NCI-H187 (cell line): ENCODE measurements around the gene ATP8A1.
"Not testable (repeated sequence)": the region's sequence is repeated elsewhere in the genome, so short reads cannot be mapped to it uniquely, and the experiment has no call there.

ENCODE experiments used
- DNase-seq, 2 experiments: peaks; one replicate each; lab custom pipeline; 2025; lab: John Stamatoyannopoulos, UW

The ATP8A1 gene

DNA sequence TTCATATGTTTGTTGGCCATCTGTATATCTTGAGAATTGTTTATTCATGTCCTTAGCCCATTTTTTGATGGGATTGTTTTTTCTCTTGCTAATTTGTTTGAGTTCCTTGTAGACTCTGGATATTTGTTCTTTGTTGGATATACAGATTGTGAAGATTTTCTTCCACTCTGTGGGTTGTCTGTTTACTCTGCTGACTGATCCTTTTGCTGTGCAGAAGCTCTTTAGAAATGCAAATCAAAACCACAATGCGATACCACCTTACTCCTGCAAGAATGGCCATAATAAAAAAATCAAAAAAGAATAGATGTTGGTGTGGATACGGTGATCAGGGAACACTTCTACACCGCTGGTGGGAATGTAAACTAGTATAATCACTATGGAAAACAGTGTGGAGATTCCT is 189.1 kb downstream of the ATP8A1 start:
- DNase-seq = not testable (repeated sequence)

GRCh38 chr4:42466273-42466844 is 190.5 kb downstream of the ATP8A1 start:
- no peak for DNase-seq

- DNase-seq = no peak
Measured at GRCh38 chr4:42464550-42465094, 192.3 kb downstream of the ATP8A1 start.

- DNase-seq = not testable (repeated sequence)
Measured at GRCh38 chr4:42461216-42461615, 195.7 kb downstream of the ATP8A1 start.

- no peak for DNase-seq
Measured at GRCh38 chr4:42460043-42460442, 196.9 kb downstream of the ATP8A1 start.

DNA sequence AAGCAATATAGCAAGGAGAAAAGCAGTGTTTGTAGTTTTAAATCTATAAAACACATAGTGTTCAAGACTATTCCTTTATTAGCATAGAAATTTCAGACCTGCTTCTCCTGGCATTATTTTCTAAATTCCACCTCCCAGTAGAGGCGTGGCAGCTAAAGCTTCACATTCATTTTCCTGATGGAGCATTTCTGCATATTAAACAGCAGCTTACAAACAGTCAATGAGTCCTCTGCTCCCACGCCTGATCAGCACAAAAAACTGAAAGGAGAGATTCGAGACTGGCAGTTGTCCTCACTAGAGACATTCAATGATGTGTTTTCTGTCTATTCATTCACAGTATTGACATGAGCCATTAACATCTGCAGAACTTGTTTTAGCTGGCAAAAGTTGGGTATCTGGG is 198.2 kb downstream of the ATP8A1 start:
- DNase-seq = no peak

GRCh38 chr4:42454755-42455420 is 202.0 kb downstream of the ATP8A1 start:
- DNase-seq = no peak

GRCh38 chr4:42453612-42454011 is 203.3 kb downstream of the ATP8A1 start:
- no peak for DNase-seq

DNA sequence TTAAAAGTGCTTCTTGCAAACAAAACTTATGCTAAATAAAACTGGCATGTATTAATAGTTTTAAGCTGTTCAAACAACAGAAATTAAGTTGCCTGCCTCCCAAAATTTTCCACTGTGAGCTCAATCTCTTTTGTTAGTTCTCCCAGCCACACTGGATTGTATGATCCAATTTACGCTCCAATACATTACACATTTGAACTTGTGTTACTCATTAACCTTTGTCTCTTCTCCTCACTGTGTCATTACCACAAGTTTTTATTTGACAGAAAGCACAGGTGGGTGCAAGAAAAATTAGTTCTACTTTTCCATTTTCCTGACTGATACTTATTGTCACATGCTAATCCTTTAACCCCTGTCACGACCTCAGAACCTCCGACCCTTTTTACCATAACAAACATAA is 204.1 kb downstream of the ATP8A1 start:
- no peak for DNase-seq

DNA sequence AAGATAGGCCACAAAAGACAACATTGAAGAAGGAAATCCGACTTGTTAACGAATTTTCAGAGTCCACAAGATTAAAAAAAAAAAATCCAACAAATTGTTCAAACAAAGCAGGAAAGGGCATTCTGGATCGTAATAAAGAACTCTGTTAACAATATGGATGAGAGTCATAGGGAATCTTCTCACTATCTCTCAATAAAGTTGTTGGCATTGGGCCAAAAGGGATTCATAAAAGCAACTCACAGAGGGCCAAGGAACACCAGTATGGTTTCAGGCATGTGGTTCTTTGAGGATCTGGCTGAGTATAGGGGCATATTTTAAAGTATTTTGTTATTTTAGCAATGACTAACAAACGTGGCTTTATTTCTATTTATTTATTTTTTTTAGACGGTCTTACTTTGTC is 210.1 kb downstream of the ATP8A1 start:
- no peak for DNase-seq

DNA sequence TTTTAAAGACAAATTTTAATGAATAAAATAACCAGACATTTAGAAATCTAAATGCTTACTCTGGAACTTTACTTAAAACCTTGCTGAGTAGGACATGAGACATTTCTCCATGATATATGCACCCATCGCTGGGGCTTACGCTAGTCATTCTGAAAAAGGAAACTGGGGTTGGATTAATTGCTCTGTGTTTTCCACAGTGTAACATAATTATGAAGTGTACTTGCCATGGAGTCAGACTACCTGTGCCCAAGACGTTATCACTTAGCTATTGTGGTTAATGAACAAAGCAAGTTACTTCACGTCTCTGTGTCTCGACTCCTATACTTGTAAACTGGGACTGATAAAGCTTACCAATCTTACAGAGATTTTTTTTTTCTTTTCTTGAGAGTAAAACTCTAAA is 211.9 kb downstream of the ATP8A1 start:
- DNase-seq = no peak

- no peak for DNase-seq
Measured at GRCh38 chr4:42442601-42443000, 214.3 kb downstream of the ATP8A1 start.

- DNase-seq = no peak
Measured at GRCh38 chr4:42440083-42440482, 216.8 kb downstream of the ATP8A1 start.

DNA sequence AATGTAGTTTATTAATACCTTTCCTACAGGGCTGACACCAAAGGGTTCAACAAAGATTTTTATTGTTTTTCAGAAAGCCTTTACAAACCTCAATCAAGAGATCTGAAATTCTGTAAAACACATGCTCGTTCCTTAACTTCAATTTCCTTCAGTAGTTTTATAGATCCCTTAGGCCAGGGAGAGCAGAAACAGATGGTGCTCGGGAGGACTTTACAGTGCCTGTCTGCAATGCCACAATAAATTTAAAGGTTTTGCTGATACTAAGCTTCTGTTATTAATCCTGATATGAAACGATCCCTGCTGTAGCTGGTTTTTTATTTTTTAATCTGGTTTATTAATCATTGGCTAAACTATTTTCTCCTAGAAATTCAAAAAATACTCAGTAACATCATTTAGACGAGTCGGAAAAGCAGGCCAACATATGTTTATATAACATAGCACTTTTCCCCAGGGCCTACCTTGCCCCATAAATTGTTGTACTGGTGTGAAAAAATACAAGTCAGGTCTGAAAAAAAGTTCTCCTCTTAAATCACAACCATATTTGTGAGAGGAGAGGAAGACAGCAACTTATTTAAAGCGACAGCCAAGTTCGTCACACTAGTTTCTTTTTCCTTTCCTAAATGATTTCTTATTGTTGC is 219.9 kb downstream of the ATP8A1 start:
- no peak for DNase-seq

GRCh38 chr4:42428036-42428435 is 228.9 kb downstream of the ATP8A1 start:
- DNase-seq = no peak

- no peak for DNase-seq
Measured at GRCh38 chr4:42425146-42426065, 231.5 kb downstream of the ATP8A1 start.

DNA sequence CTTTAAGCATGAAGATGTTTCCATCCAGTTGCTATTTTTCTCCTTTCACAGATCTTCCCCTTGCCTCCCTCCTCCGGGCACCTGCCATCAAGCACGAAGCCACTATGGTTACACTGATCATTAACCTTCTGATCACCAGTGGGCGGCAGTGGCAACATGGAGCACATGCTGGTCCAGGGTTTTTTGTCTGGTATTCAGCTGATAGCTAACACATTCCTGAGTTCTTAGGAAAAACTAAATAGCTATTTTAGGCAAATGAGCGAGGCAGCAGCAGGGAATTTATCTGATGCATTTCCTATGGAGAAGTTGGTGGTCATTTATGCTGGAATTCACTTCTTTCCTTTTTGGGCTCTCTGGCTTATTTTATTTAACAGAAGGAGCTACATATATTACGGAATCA is 236.8 kb downstream of the ATP8A1 start:
- DNase-seq = no peak

GRCh38 chr4:42417550-42417949 is 239.4 kb downstream of the ATP8A1 start:
- DNase-seq = no peak

DNA sequence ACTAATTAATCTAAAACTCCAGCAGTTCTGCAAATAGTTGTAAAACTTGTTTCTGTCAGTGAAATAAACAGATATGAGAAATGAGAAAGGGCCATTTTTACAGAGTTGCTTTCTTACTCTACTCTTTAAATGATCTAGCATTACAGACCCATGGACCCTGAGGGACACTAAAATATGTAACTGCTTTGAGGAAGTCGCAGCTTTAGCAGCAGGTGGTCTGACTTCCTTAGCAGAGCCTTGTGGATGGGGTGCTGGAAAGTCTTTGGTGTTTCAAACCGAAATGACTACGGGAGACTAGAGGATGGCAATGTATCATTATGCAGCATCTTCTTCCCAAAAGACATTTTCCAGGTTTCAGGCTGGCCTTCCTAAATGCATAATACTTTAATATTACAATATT is 240.9 kb downstream of the ATP8A1 start:
- DNase-seq = no peak

- DNase-seq = no peak
Measured at GRCh38 chr4:42415281-42415680, 241.6 kb downstream of the ATP8A1 start.

- no peak for DNase-seq
Measured at GRCh38 chr4:42412251-42412650, 244.7 kb downstream of the ATP8A1 start.

DNA sequence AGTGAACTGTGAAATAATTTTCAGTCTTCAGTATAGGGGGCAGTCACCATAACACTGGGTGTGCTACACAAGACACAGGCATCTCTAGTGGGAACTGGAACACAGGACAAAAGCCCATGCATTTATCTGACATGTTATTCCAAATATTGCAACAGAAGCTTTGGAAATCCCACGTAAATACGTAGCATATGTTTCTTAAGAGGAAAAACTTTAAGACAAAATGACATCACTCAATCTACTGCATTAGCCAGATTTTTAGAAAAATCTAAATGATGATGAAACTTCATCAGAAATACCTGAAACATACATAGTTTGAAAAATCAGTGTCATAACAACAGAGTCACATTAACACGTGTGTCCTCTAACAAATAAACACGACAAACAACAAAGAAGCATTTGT is 245.1 kb downstream of the ATP8A1 start:
- DNase-seq = no peak
